H1 (cell line): ENCODE data around the gene TNS2. TPM values are rescaled to one million over a fixed set of nuclear protein-coding genes. Genes with fewer than 3 reads are reported as not detected.

Experiments
- CTCF ChIP-seq, 3 experiments: IDR thresholded peaks; 1 replicate in 2 of 3; 2 replicates in 1 of 3; pipeline versions ENCODE4 v1.5.1 to v1.6.1; 2011; ENCODE audit warnings: low read length in 3 of 3, mild to moderate bottlenecking in 3 of 3, inconsistent platforms in 2 of 3, low read depth in 1 of 3, moderate library complexity in 1 of 3; ENCODE audit not compliant: insufficient read depth in 1 of 3; ENCODE audit errors: control extremely low read depth in 1 of 3
- JUND ChIP-seq: IDR thresholded peaks from 2 replicates; pipeline ENCODE4 v1.6.1; 2011; ENCODE audit warnings: mild to moderate bottlenecking, improper control_type of control experiment, low read length
- TEAD4 ChIP-seq: IDR thresholded peaks from 2 replicates; pipeline ENCODE4 v1.6.1; 2012; ENCODE audit warnings: low read depth, low read length, inconsistent platforms, mixed read lengths
- polyA plus RNA-seq, 7 experiments: library from polyadenylated mRNA; depleted of rRNA in 3 of 7; stranded (reverse) in 5 of 7; unstranded in 2 of 7; fragments of >200 nt in 5 of 7; fragments of 200-250 nt in 2 of 7; gene quantifications; 1 replicate in 5 of 7; 2 replicates in 1 of 7; 4 replicates in 1 of 7; pipeline versions ENCODE4 v1.2.1 to v1.2.3, GENCODE V29; 2011 to 2013; ENCODE audit warnings: missing spikeins in 2 of 7, mixed read lengths in 2 of 7
- total RNA-seq: library from RNA; stranded (reverse); fragmentation: NEBNext Ultra II Directional; extraction: Animal tissue kit (Norgen Biotek cat#: 25700); gene quantifications from 2 replicates; pipeline ENCODE4 v1.2.1, GENCODE V29; 2021

Gene TNS2
- total and polyA plus RNA-seq, 2 of the 8 experiments (the other 6 are each of a cell fraction or from before 2014, with no cell fraction given), result 2.8 to 4.7 TPM

GRCh38 chr12:53099071-53099882 is 49.4 kb downstream of the TNS2 start (continued):
- TF ChIP-seq CTCF (IDR thresholded peaks at IDR 0.05; ENCODE audit: control extremely low read depth in 1 of 3, insufficient read depth in 1 of 3, low read depth in 1 of 3, low read length in 3 of 3), result peak; percentile 82 to 87 (median 86)
- peak; percentile 87 for TF ChIP-seq JUND
- TF ChIP-seq TEAD4, result peak; percentile 85
